ENCODE measurements around the gene GPATCH8.
A peak's percentile ranks its signal among the peaks of the same experiment; 100 is the strongest.

GPATCH8 gene

GRCh38 chr17:44489581-44489980 is 13.6 kb downstream of the GPATCH8 start:
- Histone ChIP-seq H3K4me3 (ENCODE audit: low read length in 2 of 2) (no peak overlapping the region), H3K27ac (ENCODE audit: low read length) (no peak overlapping the region), H3K4me1 (ENCODE audit: control insufficient read depth, insufficient read depth, low read length) (no peaks in the 10 kb centered on the region), H3K9me3 (ENCODE audit: control insufficient read depth in 2 of 2, low read length in 2 of 2) (no peaks in the 10 kb centered on the region), H3K9ac (ENCODE audit: low read length in 2 of 2) (no peak overlapping the region), H3K36me3 (ENCODE audit: control insufficient read depth in 2 of 2, insufficient read depth in 2 of 2, low read length in 2 of 2) (no peaks in the 10 kb centered on the region), H3K27me3 (ENCODE audit: control insufficient read depth in 1 of 2, insufficient read depth in 2 of 2, low read length in 2 of 2) (no peaks in the 10 kb centered on the region)

DNA sequence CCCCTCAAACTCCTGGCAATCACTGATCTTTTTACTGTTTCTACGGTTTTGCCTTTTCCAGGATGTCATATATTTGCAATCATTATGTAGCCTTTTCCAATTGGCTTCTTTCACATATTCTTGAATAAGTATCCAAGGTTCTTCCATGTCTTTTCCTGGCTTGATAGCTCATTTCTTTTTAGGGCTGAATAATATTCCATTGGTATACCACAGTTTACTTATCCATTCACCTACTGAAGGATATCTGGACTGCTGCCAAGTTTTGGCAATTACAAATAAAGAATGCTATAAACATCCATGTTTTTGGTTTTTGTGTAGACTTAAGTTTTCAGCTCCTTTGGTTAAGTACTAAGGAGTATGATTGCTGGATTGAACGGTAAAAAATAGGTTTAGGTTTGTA is 16.0 kb downstream of the GPATCH8 start:
- no peaks in the 10 kb centered on the region for H3K9me3 ChIP-seq (ENCODE audit: control insufficient read depth in 2 of 2, low read length in 2 of 2)
- H3K27me3 ChIP-seq (ENCODE audit: control insufficient read depth in 1 of 2, insufficient read depth in 2 of 2, low read length in 2 of 2) = no peaks in the 10 kb centered on the region
- no peak overlapping the region for H3K9ac ChIP-seq (ENCODE audit: low read length in 2 of 2)
- no peaks in the 10 kb centered on the region for H3K4me1 ChIP-seq (ENCODE audit: control insufficient read depth, insufficient read depth, low read length)
- no peak overlapping the region for H3K27ac ChIP-seq (ENCODE audit: low read length)
- no peaks in the 10 kb centered on the region for H3K36me3 ChIP-seq (ENCODE audit: control insufficient read depth in 2 of 2, insufficient read depth in 2 of 2, low read length in 2 of 2)
- no peak overlapping the region for H3K4me3 ChIP-seq (ENCODE audit: low read length in 2 of 2)

GRCh38 chr17:44473367-44473766 is 29.8 kb downstream of the GPATCH8 start:
- peaks cover 0 to 8% of the 10 kb centered on the region in 2 donors for H3K36me3 ChIP-seq (ENCODE audit: control insufficient read depth in 2 of 2, insufficient read depth in 2 of 2, low read length in 2 of 2)
- no peak overlapping the region for H3K9ac ChIP-seq (ENCODE audit: low read length in 2 of 2)

GRCh38 chr17:44469676-44470075 is 33.5 kb downstream of the GPATCH8 start:
- Histone ChIP-seq H3K9me3 (ENCODE audit: control insufficient read depth in 2 of 2, low read length in 2 of 2) (no peaks in the 10 kb centered on the region), H3K4me1 (ENCODE audit: control insufficient read depth, insufficient read depth, low read length) (no peaks in the 10 kb centered on the region), H3K27me3 (ENCODE audit: control insufficient read depth in 1 of 2, insufficient read depth in 2 of 2, low read length in 2 of 2) (no peaks in the 10 kb centered on the region), H3K27ac (ENCODE audit: low read length) (no peak overlapping the region), H3K9ac (ENCODE audit: low read length in 2 of 2) (no peak overlapping the region), H3K36me3 (ENCODE audit: control insufficient read depth in 2 of 2, insufficient read depth in 2 of 2, low read length in 2 of 2) (peaks cover 0 to 8% of the 10 kb centered on the region in 2 donors), H3K4me3 (ENCODE audit: low read length in 2 of 2) (no peak overlapping the region)

More at GRCh38 chr17:44473367-44473766, 29.8 kb downstream of the GPATCH8 start:
- no peak overlapping the region for H3K27ac ChIP-seq (ENCODE audit: low read length)
- H3K27me3 ChIP-seq (ENCODE audit: control insufficient read depth in 1 of 2, insufficient read depth in 2 of 2, low read length in 2 of 2) = no peaks in the 10 kb centered on the region
- no peak overlapping the region for H3K4me3 ChIP-seq (ENCODE audit: low read length in 2 of 2)
- no peaks in the 10 kb centered on the region for H3K9me3 ChIP-seq (ENCODE audit: control insufficient read depth in 2 of 2, low read length in 2 of 2)
- no peaks in the 10 kb centered on the region for H3K4me1 ChIP-seq (ENCODE audit: control insufficient read depth, insufficient read depth, low read length)

- H3K4me3 ChIP-seq (ENCODE audit: low read length in 2 of 2) = peak overlapping the region in 1 of 2 donors; percentile 42
- H3K9ac ChIP-seq (ENCODE audit: low read length in 2 of 2) = no peak overlapping the region
- H3K27me3 ChIP-seq (ENCODE audit: control insufficient read depth in 1 of 2, insufficient read depth in 2 of 2, low read length in 2 of 2) = no peaks in the 10 kb centered on the region
- no peaks in the 10 kb centered on the region for H3K4me1 ChIP-seq (ENCODE audit: control insufficient read depth, insufficient read depth, low read length)
- H3K9me3 ChIP-seq (ENCODE audit: control insufficient read depth in 2 of 2, low read length in 2 of 2) = no peaks in the 10 kb centered on the region
- H3K36me3 ChIP-seq (ENCODE audit: control insufficient read depth in 2 of 2, insufficient read depth in 2 of 2, low read length in 2 of 2) = peaks cover 0 to 3% of the 10 kb centered on the region in 2 donors
- no peak overlapping the region for H3K27ac ChIP-seq (ENCODE audit: low read length)
Measured at GRCh38 chr17:44467108-44467507, 36.1 kb downstream of the GPATCH8 start.

DNA sequence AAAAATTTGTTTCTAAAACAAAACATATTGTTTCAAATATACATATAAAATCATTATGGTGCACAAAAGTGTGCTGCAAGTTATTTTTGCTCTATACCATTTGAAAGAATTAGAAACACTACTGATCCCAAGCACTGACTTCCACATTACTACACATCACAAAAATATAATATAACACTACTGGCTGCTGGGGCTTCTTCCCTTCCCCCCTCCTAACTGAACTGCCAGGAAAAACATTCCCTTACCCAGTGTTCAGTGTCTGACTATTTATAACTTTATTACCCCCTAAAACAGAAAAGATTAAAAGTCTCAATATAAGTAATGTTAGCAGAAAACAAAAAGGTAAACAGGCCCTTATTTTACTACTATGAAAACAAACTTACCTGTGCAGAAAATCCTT is 36.9 kb downstream of the GPATCH8 start:
- H3K9me3 ChIP-seq (ENCODE audit: control insufficient read depth in 2 of 2, low read length in 2 of 2) = no peaks in the 10 kb centered on the region
- H3K36me3 ChIP-seq (ENCODE audit: control insufficient read depth in 2 of 2, insufficient read depth in 2 of 2, low read length in 2 of 2) = peaks cover 0 to 5% of the 10 kb centered on the region in 2 donors
- H3K9ac ChIP-seq (ENCODE audit: low read length in 2 of 2) = no peak overlapping the region
- H3K27me3 ChIP-seq (ENCODE audit: control insufficient read depth in 1 of 2, insufficient read depth in 2 of 2, low read length in 2 of 2) = no peaks in the 10 kb centered on the region
- no peak overlapping the region for H3K27ac ChIP-seq (ENCODE audit: low read length)
- H3K4me1 ChIP-seq (ENCODE audit: control insufficient read depth, insufficient read depth, low read length) = no peaks in the 10 kb centered on the region
- no peak overlapping the region for H3K4me3 ChIP-seq (ENCODE audit: low read length in 2 of 2)

- H3K36me3 ChIP-seq (ENCODE audit: control insufficient read depth in 2 of 2, insufficient read depth in 2 of 2, low read length in 2 of 2) = peaks cover 0 to 3% of the 10 kb centered on the region in 2 donors
- H3K9me3 ChIP-seq (ENCODE audit: control insufficient read depth in 2 of 2, low read length in 2 of 2) = no peaks in the 10 kb centered on the region
- no peak overlapping the region for H3K27ac ChIP-seq (ENCODE audit: low read length)
- H3K27me3 ChIP-seq (ENCODE audit: control insufficient read depth in 1 of 2, insufficient read depth in 2 of 2, low read length in 2 of 2) = no peaks in the 10 kb centered on the region
- no peaks in the 10 kb centered on the region for H3K4me1 ChIP-seq (ENCODE audit: control insufficient read depth, insufficient read depth, low read length)
- H3K4me3 ChIP-seq (ENCODE audit: low read length in 2 of 2) = no peak overlapping the region
- no peak overlapping the region for H3K9ac ChIP-seq (ENCODE audit: low read length in 2 of 2)
Measured at GRCh38 chr17:44465897-44466296, 37.3 kb downstream of the GPATCH8 start.

GRCh38 chr17:44465276-44465675 is 37.9 kb downstream of the GPATCH8 start:
- Histone ChIP-seq H3K27me3 (ENCODE audit: control insufficient read depth in 1 of 2, insufficient read depth in 2 of 2, low read length in 2 of 2) (no peaks in the 10 kb centered on the region), H3K27ac (ENCODE audit: low read length) (no peak overlapping the region)

DNA sequence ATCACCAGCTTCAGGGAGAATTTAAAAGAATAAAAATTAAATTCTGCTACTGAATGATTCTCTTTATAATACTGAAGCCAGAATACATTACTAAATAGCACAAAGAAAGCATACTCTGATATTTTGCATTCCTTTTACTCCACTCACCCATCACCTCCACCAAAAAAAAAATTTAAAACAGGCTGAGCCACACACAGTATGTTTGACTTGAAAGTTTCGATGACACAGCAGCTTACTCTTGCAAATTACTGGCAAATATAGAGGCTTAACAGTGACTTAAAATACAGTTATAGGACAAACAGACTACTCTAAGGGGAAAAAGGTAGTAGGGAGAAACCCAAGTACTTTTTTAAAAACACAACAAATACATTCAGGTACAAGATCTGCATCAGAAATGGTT is 39.2 kb downstream of the GPATCH8 start:
- H3K27ac ChIP-seq (ENCODE audit: low read length) = no peak overlapping the region
- no peak overlapping the region for H3K4me3 ChIP-seq (ENCODE audit: low read length in 2 of 2)
- H3K27me3 ChIP-seq (ENCODE audit: control insufficient read depth in 1 of 2, insufficient read depth in 2 of 2, low read length in 2 of 2) = no peaks in the 10 kb centered on the region
- no peaks in the 10 kb centered on the region for H3K9me3 ChIP-seq (ENCODE audit: control insufficient read depth in 2 of 2, low read length in 2 of 2)
- no peak overlapping the region for H3K9ac ChIP-seq (ENCODE audit: low read length in 2 of 2)
- no peaks in the 10 kb centered on the region for H3K4me1 ChIP-seq (ENCODE audit: control insufficient read depth, insufficient read depth, low read length)
- peaks cover 0 to 3% of the 10 kb centered on the region in 2 donors for H3K36me3 ChIP-seq (ENCODE audit: control insufficient read depth in 2 of 2, insufficient read depth in 2 of 2, low read length in 2 of 2)

More at GRCh38 chr17:44465276-44465675, 37.9 kb downstream of the GPATCH8 start:
- Histone ChIP-seq H3K36me3 (ENCODE audit: control insufficient read depth in 2 of 2, insufficient read depth in 2 of 2, low read length in 2 of 2) (peaks cover 0 to 3% of the 10 kb centered on the region in 2 donors), H3K4me3 (ENCODE audit: low read length in 2 of 2) (no peak overlapping the region), H3K4me1 (ENCODE audit: control insufficient read depth, insufficient read depth, low read length) (no peaks in the 10 kb centered on the region), H3K9ac (ENCODE audit: low read length in 2 of 2) (no peak overlapping the region), H3K9me3 (ENCODE audit: control insufficient read depth in 2 of 2, low read length in 2 of 2) (no peaks in the 10 kb centered on the region)

GRCh38 chr17:44451832-44452231 is 51.4 kb downstream of the GPATCH8 start:
- Histone ChIP-seq H3K9ac (ENCODE audit: low read length in 2 of 2) (no peak overlapping the region), H3K9me3 (ENCODE audit: control insufficient read depth in 2 of 2, low read length in 2 of 2) (no peaks in the 10 kb centered on the region), H3K4me3 (ENCODE audit: low read length in 2 of 2) (no peak overlapping the region), H3K4me1 (ENCODE audit: control insufficient read depth, insufficient read depth, low read length) (no peaks in the 10 kb centered on the region), H3K27ac (ENCODE audit: low read length) (no peak overlapping the region), H3K27me3 (ENCODE audit: control insufficient read depth in 1 of 2, insufficient read depth in 2 of 2, low read length in 2 of 2) (no peaks in the 10 kb centered on the region), H3K36me3 (ENCODE audit: control insufficient read depth in 2 of 2, insufficient read depth in 2 of 2, low read length in 2 of 2) (no peaks in the 10 kb centered on the region)

DNA sequence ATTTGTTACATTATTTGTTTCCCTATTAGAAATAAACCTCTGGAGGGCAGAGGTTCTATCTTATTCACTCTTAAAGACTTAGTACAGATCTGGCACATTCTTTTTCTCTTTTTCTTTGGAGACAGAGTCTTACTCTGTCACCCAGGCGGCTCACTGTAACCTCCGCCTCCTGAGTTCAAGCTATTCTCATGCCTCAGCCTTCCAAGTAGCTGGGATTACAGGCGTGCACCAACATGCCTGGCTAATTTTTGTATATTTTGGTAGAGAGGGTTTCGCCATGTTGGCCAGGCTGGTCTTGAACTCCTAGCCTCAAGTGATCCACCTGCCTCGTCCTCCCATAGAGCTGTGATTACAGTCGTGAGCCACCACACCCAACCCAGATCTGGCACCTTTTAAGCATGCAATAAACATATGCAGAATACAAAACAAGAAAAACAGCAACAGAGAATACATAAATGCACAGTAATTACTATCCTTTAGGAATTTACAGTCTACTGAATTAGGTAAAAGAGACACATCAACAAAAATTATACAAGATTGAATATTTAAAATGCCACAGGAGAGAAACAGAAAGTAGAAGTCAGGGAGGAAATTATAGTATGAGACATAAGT is 52.1 kb downstream of the GPATCH8 start:
- H3K27ac ChIP-seq (ENCODE audit: low read length) = no peak overlapping the region
- H3K4me3 ChIP-seq (ENCODE audit: low read length in 2 of 2) = no peak overlapping the region
- H3K9me3 ChIP-seq (ENCODE audit: control insufficient read depth in 2 of 2, low read length in 2 of 2) = no peaks in the 10 kb centered on the region
- no peak overlapping the region for H3K9ac ChIP-seq (ENCODE audit: low read length in 2 of 2)
- H3K36me3 ChIP-seq (ENCODE audit: control insufficient read depth in 2 of 2, insufficient read depth in 2 of 2, low read length in 2 of 2) = no peaks in the 10 kb centered on the region
- H3K4me1 ChIP-seq (ENCODE audit: control insufficient read depth, insufficient read depth, low read length) = no peaks in the 10 kb centered on the region
- H3K27me3 ChIP-seq (ENCODE audit: control insufficient read depth in 1 of 2, insufficient read depth in 2 of 2, low read length in 2 of 2) = no peaks in the 10 kb centered on the region
